ENCODE measurements around the gene NUBP2.

DNA sequence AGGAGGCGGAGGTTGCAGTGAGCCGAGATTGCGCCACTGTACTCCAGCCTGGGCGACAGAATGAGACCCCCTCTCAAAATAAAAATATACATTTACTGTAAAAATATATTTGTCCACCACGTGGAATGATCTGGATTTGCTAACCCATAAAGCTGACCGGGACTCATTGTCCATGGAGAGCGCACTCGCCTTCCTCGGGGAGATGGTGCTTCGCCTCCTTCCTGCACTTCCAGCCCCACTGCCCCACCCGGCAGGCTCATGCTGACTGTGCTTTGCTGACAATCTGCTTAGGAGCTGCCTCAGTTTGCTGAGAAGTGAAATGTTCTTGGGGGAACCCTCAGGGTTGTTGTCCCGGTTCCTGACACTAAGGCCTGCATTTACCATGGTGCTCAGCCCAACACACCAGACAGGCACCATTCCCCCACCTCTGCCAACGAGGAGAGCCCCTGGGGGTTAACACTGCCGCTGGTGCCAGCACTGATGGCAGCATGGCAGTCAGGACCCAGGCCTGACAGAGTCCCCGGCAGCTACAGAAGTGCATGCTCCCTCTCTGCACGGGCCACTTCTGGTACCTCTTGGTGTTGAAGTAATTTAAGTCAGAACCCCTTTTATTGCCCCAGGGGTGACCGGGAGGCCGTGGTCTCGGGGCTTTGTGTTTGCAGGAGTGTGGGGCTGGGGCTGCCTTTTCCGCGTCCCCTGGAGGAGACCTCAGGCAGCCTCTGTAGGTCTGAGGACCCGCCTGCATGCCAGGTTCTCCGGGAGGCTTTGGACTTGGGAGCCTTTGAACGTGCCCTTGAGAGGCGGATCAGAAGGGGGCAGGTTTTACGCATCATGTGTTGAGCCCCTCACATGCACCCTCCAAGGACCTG is 2.5 kb downstream of the NUBP2 start:
- TF ChIP-seq, protein P1, sequence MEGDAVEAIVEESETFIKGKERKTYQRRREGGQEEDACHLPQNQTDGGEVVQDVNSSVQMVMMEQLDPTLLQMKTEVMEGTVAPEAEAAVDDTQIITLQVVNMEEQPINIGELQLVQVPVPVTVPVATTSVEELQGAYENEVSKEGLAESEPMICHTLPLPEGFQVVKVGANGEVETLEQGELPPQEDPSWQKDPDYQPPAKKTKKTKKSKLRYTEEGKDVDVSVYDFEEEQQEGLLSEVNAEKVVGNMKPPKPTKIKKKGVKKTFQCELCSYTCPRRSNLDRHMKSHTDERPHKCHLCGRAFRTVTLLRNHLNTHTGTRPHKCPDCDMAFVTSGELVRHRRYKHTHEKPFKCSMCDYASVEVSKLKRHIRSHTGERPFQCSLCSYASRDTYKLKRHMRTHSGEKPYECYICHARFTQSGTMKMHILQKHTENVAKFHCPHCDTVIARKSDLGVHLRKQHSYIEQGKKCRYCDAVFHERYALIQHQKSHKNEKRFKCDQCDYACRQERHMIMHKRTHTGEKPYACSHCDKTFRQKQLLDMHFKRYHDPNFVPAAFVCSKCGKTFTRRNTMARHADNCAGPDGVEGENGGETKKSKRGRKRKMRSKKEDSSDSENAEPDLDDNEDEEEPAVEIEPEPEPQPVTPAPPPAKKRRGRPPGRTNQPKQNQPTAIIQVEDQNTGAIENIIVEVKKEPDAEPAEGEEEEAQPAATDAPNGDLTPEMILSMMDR (IDR thresholded peaks at IDR 0.05; ENCODE audit: extremely low read depth in 1 of 2, insufficient read depth in 1 of 2, low read depth in 1 of 2, low read length in 2 of 2), result no peak
- TF ChIP-seq, protein P2, sequence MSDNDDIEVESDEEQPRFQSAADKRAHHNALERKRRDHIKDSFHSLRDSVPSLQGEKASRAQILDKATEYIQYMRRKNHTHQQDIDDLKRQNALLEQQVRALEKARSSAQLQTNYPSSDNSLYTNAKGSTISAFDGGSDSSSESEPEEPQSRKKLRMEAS (IDR thresholded peaks at IDR 0.05; ENCODE audit: insufficient read depth, insufficient read length), result no peak
- TF ChIP-seq JUN (IDR thresholded peaks at IDR 0.05; ENCODE audit: borderline replicate concordance, insufficient read depth, insufficient read length, low read depth) (no peak), POLR2A (IDR thresholded peaks at IDR 0.05; ENCODE audit: low read depth, low read length) (no peak), POLR2AphosphoS5 (IDR thresholded peaks at IDR 0.05; ENCODE audit: insufficient read depth, low read depth, low read length) (no peak), EZH2 (IDR thresholded peaks at IDR 0.05; ENCODE audit: borderline replicate concordance, low read depth, low read length, severe bottlenecking) (no peak)
